Suppressor macrophage treated with lipopolysaccharide for 4 hours (primary cell): ENCODE measurements around the gene ZFPM1.
A peak's percentile ranks its signal among the peaks of the same experiment; 100 is the strongest.

Experiments
- DNase-seq: peaks from one replicate; pipeline ENCODE4 v3.0.0-alpha.2; 2020

Gene ZFPM1

DNA sequence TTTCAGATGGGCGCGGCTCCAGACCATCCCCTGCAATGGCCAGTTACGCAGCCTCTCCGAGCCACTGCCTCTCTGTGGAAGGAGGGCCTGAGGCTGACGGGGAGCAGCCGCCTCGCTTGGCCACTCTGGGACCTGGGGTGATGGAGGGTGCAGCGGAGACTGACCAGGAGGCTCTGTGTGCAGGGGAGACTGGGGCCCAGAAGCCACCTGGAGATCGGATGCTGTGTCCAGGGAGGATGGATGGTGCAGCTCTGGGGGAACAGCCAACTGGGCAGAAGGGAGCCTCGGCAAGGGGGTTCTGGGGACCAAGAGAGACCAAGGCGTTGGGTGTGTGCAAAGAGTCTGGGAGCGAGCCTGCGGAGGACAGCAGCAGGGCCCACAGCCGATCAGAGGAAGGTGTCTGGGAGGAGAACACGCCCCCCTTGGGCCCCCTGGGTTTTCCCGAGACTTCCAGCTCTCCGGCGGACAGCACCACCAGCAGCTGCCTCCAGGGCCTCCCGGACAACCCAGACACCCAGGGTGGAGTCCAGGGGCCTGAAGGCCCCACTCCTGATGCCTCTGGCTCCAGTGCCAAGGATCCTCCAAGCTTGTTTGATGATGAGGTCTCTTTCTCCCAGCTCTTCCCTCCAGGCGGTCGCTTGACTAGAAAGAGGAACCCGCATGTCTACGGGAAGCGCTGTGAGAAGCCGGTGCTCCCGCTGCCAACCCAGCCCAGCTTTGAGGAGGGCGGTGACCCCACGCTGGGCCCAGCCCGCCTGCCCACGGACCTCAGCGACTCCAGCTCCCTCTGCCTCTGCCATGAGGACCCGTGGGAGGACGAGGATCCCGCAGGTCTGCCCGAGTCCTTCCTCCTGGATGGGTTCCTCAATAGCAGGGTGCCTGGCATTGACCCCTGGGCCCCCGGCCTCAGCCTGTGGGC, 17.4 kb upstream of the ZFPM1 start:
- DNase-seq = no peak

DNA sequence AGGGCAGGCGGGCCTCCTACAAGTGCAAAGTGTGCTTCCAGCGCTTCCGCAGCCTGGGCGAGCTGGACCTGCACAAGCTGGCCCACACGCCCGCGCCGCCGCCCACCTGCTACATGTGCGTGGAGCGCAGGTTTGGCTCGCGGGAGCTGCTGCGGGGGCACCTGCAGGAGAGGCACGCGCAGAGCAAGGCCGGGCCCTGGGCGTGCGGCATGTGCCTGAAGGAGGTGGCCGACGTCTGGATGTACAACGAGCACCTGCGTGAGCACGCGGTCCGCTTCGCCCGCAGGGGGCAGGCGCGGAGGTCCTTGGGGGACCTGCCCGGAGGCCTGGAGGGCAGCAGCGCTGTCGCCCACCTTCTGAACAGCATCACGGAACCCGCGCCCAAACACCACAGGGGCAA, 16.3 kb upstream of the ZFPM1 start:
- no peak for DNase-seq

DNA sequence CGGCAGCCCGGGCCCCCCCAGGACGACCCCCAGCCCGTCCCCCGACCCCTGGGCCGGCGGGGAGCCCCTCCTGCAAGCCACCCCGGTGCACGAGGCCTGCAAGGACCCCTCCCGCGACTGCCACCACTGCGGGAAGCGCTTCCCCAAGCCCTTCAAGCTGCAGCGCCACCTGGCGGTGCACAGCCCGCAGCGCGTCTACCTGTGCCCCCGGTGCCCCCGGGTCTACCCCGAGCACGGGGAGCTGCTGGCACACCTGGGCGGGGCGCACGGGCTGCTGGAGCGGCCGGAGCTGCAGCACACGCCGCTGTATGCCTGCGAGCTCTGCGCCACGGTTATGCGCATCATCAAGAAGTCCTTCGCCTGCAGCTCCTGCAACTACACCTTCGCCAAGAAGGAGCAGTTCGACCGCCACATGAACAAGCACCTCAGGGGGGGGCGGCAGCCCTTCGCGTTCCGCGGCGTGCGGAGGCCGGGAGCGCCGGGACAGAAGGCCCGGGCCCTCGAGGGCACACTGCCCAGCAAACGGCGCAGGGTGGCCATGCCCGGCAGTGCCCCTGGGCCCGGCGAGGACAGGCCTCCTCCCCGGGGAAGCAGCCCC, 15.6 kb upstream of the ZFPM1 start:
- peak; percentile 48 for DNase-seq

- DNase-seq = no peak
Observed at GRCh38 chr16:88438084-88438870, 14.8 kb upstream of the ZFPM1 start.

- DNase-seq = no peak
Observed at GRCh38 chr16:88439016-88439415, 14.1 kb upstream of the ZFPM1 start.

DNA sequence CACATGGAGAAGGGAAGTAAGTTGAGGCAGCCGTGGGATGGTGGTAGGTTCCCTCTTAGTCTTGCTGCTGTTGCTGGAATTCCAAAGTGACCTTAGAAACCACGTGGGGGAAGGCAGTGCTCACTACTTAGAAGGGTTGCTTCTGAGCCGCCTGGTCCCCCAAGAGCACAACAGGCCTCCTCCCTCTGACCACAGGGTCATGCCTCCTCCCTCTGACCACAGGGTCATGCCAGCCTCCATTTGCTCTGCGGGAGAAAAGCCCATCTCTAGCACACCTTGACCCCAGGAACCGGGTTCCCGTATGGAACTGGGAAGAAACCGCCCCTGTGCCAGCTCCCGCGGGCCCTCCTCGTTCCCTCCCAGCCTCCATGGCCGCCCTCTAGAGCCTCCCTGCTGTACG, 13.4 kb upstream of the ZFPM1 start:
- DNase-seq = no peak

DNA sequence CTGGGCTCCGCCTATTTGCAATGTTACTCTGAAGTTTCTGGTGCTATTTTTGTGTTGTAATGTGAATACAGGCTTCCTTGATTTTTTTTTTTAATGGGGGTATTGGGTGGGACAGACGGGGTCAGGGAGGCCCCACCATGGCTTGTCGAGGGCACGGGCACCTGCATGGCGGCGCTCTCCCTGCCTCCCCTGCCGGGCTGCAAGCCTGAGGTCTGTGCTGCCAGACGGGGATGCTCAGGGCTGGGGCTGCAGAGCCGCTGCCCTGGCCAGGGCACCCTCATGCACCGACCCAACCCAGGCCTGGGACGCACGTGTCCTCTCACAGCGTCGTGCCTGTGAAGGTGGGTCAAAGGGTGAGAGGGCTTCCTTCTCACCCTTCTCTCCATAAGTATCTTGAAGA, 13.0 kb upstream of the ZFPM1 start:
- DNase-seq = no peak

GRCh38 chr16:88440686-88441405, 12.2 kb upstream of the ZFPM1 start:
- no peak for DNase-seq

- DNase-seq = no peak
Observed at GRCh38 chr16:88441460-88441859, 11.6 kb upstream of the ZFPM1 start.

DNA sequence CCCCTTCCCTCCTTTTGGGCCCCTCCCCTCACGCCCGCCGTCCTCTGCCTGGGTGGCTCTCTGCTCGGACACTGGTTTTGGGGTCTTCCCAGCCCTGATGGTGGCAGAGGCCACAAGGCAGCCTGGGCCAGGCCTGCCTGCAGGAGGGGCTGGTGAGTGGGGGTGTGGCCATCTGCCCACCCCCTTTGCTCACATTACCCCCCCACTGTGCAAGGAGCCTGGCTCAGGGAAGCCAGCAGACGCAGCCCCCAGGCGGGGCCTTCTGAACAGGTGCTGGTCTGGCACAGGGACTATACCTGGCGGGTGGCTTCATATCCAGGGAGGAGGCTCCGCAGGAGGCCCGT, 10.7 kb upstream of the ZFPM1 start:
- DNase-seq = no peak

- peak; percentile 79 for DNase-seq
Observed at GRCh38 chr16:88442727-88443576, 10.1 kb upstream of the ZFPM1 start.

DNA sequence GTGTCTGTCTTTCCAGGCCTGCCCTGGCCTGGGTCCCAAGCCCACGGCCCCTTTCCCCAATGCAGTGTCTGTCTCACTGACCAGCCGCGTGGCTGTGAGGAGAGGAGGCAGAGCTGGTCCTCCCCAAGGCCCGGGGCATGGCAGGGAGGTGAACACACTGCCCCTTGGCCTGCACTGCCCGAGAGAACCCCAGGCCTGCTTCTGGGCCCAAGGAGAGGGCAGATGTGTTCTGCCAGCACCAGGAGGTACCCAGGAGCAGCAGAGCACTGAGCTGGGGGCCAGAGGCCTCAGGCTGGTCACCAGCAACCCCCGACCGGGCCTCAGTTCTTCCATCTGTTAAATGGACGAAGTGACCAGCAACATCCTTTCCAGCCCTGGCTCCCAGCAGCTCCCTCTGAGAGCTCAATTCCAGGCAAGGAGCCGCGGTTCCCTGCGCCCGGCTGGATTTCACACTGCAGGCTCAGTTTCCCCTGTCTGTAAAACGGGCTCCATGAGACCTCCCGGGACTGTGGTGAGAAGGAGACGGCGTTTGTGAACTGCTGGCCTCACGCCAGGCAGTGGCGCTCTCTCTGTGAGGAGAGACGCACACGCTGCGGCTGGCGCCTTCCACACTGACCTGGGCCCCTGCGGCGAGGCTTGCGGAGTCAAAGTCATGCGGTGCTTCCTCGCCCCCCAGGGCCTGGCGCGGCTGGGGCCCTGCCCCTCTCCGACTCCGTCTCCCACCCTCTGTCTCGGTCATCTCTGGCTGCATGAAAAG, 8.1 kb upstream of the ZFPM1 start:
- DNase-seq = no peak

DNA sequence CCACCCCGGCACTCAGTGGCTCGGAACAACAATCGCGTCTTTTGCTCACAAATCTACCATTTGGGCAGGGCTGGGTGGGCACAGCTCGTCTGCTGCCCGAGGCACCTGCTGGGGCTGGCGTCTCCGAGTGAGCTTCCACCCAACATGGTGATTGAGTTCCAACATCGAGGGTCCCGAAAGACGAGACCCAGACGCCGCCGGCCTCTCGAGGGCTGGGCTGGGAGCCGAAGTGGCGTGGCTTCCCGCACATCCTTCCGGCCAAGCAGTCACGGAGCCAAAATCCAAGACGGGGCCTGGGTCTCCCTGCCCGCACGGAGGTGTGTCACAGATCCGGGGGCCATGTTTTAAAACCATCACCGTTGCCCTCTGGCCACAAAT, 7.5 kb upstream of the ZFPM1 start:
- no peak for DNase-seq

GRCh38 chr16:88446061-88446460, 7.0 kb upstream of the ZFPM1 start:
- no peak for DNase-seq

GRCh38 chr16:88446736-88447135, 6.3 kb upstream of the ZFPM1 start:
- no peak for DNase-seq

- no peak for DNase-seq
Observed at GRCh38 chr16:88447881-88448280, 5.2 kb upstream of the ZFPM1 start.

GRCh38 chr16:88448461-88449266, 4.4 kb upstream of the ZFPM1 start:
- peak; percentile 21 for DNase-seq

- DNase-seq = peak; percentile 14
Observed at GRCh38 chr16:88449267-88449561, 3.9 kb upstream of the ZFPM1 start.

DNA sequence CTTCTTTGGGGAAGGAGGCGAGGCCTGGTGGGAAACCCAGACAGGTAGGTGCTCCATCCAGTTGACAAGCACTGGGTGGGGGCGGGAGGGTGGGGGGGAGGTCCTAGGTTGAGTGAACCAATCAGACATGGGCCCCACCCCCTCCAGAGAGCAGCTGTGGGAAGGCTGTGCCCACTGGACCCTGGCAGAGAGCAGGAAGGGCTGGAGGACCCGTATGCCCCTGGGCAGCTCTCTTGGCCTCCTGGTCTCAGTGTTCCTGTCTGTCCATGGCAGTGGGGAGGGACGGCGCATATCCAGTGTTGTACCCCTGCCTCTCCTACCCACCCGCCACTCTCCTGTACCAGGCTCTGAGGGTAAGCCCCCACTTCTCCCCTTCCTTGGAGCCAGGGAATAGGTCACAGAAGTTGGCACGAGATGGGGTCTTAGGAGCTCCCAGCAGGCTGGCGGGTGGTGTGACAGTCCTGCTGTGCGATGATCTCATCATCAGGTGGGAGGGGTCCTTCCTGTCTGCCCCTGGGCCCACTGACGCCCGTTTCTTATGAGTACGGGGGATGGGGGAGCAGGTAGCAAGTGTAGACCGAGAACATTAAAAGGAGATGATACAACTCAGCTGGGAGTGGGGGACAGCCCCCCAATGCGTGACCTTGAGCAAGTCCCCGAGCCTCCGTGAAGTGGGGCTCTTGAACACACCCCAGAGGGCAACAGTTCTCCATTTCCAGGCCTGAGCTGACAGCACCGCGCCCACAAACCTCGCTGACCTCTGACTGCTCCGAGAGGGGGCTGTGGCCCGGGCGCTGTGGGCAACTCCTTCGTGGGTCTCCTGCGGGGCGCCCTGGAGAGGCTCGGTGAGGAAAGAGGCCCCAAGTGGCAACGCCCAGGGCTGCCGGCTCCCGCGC, 1.2 kb upstream of the ZFPM1 start:
- DNase-seq = peak; percentile 13
